ENCODE results near the gene MSANTD1.

DNA sequence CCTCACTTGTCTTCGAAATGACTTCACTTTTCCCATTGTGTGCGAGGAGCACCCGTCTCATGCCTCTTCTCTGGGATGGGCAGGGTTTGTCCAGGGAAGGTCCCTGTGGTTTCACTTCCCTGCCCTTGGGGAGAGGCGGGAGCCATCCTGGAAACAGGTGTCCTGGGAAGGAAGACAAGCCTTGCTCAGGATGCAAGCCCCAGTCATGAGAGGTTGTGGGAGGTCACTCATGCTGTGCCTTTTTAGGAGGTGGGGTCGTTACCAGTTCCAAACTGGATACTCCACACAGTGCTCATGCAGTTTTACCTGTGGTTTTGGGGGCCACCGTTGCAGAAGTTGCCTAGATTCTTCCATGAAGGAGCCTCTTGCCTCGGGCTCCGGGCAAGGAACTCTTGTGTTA lies 47.7 kb downstream of the MSANTD1 start:
- TF ChIP-seq, protein P1, sequence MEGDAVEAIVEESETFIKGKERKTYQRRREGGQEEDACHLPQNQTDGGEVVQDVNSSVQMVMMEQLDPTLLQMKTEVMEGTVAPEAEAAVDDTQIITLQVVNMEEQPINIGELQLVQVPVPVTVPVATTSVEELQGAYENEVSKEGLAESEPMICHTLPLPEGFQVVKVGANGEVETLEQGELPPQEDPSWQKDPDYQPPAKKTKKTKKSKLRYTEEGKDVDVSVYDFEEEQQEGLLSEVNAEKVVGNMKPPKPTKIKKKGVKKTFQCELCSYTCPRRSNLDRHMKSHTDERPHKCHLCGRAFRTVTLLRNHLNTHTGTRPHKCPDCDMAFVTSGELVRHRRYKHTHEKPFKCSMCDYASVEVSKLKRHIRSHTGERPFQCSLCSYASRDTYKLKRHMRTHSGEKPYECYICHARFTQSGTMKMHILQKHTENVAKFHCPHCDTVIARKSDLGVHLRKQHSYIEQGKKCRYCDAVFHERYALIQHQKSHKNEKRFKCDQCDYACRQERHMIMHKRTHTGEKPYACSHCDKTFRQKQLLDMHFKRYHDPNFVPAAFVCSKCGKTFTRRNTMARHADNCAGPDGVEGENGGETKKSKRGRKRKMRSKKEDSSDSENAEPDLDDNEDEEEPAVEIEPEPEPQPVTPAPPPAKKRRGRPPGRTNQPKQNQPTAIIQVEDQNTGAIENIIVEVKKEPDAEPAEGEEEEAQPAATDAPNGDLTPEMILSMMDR (IDR thresholded peaks at IDR 0.05), result no peak
- TF ChIP-seq POLR2A (IDR thresholded peaks at IDR 0.05), result no peak

All from suprapubic skin (tissue), 3 donors.